ENCODE data around the gene UBE2S. TPM values are rescaled to one million over a fixed set of nuclear protein-coding genes. Genes with fewer than 3 reads are reported as not detected.

The UBE2S gene
- total RNA-seq, 2 experiments from 2014 or later: 296 to 311 TPM

DNA sequence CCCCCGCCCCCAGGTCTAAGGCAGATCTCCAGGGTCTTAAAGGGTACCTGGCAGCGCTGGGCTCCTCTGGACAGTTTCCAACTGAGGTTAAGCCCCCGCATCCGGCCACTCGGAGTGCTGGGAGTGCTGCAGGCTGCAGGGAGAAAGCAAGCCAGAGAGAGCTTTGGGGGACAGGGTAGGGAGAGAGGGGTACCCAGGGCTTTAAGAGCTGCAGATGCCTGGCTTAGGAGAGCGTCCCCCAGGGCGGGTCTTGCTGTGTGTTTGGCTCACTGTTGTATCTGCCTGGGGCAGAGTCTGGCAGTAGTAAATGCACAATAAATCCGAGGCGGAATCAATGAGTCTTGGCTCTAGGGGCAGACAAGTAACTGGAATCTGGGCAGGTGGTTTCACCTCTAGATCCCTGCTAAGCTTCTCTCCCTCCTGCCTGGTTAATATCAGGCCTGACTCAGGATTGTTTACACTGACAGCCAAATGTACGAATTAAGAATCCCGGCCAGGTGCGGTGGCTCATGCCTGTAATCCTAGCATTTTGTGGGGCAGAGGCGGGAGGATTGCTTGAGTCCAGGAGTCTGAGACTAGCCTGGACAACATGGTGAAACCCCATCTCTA lies 52.3 kb downstream of the UBE2S start:
- POLR2A ChIA-PET: interaction anchor here (0.7 kb wide), 1 partner anchor 393 kb away, joined by 5 read pairs; no protein-coding TSS in a partner anchor
- CTCF ChIA-PET: interaction anchor here (1.1 kb wide), 1 partner anchor 16 kb away, joined by 3 read pairs; no protein-coding TSS in a partner anchor

DNA sequence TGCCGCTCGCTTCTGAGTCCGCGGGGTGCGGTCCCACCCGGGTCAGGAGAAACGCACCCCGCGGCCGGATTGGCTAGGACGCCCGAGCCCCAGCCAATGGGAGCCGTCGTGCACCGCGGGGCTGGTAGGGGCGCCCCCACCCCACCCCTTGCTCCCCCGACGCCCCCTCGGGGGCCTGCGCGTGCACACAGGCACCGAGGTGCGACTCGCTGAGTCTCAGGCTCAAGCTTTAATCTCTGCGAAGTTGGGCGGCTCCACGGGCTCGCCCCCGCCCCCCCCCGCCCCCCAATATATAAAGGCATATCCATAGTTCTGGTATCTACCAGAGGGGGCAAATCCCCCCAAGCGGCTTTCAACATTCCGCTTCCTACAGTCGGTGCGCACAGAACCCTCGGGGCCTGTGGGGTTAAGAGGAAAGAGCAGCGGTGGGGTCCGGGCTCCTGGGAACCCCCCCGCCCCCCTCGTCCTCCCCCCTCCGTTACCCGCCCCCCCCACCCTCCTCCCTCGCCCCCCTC lies 52.8 kb downstream of the UBE2S start, which contains the start of gene COX6B2:
Gene COX6B2, minus strand, starts transcription at position 22 of the 515 bp plus-strand sequence. CDS start 198 bp downstream, outside the sequence.
- ChIA-PET POLR2A (no interaction called here), CTCF (interaction anchor here (1.1 kb wide), 1 partner anchor 16 kb away, joined by 3 read pairs; no protein-coding TSS in a partner anchor)

DNA sequence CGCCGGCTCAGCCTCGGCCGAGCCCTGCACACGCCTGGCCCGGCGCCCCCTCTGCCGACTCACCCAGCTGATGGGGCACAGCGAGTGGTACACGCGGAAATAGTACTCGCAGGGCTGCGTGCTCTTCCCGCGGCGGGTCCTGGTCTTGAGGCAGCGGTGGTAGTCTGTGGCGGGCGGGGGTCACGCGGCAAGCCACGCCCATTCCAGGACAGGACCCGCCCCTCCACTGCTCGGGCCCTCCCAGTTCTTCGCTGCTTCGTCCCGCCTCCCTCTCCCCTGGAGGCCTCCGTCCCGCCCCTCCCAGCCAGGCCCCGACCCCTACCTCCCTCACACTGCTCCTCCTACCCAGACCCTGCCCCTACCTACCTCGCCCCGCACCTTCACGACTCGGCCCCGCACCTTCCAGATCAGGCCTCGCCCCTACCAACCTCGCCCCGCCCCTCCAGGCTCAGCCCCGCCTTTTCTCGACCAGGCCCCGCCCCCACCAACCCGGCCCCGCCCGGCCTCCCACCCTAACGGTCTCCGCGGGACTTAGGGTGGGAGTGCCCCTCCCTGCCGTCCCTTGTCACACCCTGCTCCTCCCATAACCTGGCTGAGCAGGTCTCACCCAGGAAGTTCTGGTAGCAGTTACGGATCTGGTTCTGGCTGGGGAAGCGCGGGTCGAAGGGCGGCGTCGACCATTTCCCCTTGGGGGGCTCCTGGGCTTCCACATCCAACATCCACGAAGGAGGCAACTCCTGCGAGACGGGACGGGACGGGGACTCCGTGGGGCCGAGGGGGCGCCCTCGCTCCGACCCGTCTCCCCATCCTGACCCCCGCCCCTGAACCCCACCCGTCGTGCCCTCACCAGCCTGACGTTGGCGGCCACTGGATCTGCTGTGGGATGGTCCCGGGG lies 53.5 kb downstream of the UBE2S start:
- ChIA-PET CTCF (no interaction called here), POLR2A (no interaction called here)

DNA sequence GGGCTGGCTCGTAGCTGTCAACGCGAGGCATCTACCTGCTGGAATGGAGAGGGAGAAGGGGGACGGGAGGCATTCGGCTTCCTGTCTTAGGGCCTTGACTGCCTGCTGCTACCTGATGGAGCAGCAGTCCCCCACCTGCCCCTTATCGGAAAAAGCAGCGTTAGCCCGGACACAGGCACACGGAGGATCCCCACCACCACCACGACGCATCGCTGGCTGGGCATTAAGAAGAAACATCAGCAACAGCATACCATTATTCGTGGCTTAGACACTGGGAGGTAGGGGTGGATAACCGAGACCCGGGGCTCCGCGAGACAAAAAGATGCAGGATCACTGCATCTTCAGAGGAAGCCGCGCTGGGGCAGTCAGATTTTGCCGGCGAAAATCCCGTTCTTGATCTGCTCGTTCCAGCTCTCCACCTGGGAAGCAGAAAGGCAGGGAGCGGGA lies 54.2 kb downstream of the UBE2S start:
- POLR2A ChIA-PET: no interaction called here
- CTCF ChIA-PET: interaction anchor here (0.9 to 1.4 kb wide), 2 partner anchors 22 to 52 kb away, joined by 3 to 6 read pairs; no protein-coding TSS in a partner anchor

DNA sequence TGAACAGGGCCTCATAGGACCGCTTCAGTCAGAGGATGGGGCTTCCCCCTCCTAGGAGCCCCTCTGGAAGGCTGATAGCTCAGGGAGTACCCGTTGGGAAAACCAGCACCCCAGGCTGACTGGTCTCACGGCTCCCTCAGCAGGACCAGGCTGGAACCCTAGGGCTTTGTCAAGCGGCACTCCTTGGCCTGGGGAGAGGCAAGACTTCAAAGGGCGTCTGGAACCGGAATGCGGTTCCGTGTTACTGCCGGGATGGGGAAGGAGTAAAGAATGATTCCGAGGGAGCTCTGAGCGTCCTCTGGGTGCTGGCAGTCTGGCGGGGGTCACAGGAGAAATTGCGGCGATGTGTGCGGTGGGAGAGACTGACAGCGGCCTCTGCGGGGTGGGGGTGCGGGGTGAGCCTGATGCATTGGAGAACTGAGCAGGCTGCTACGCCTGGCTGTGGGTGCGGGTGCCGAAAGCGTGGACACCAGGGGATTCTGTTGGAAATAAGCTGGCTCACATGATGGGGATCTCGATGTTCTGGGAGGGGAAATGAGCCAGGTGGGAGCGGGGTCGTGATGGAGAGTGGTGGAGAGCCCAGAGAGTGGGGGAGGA lies 54.9 kb downstream of the UBE2S start:
- CTCF ChIA-PET: interaction anchor here (0.9 to 1.4 kb wide), 3 partner anchors 22 to 51 kb away, joined by 3 to 6 read pairs (median 3); partner anchors contain the start of gene TMEM238

DNA sequence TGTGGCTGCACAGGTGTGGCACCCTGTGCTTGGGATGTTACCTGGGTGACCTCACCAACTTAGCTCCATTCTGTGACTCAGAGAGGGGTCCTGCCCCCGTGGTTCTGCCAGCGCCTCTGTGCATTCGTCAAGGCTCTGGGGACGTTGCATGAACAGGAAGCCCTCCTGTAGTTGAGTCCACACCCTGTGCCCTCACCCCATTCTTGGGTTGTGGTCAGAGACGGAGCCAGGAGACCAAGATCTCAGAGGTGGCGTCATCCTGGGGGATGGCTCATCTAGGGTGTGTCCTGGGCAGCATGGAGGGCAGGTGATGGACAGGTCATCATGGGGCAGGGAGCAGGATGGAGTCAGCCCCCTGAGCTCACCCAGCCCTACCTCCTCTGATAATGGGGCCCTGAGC lies 55.5 kb downstream of the UBE2S start:
- POLR2A ChIA-PET: no interaction called here
- CTCF ChIA-PET: interaction anchor here (1.1 to 1.4 kb wide), 2 partner anchors 32 to 51 kb away, joined by 3 to 6 read pairs; partner anchors contain the start of gene TMEM238

More for the DNA sequence above, 54.9 kb downstream of the UBE2S start:
- POLR2A ChIA-PET: no interaction called here

DNA sequence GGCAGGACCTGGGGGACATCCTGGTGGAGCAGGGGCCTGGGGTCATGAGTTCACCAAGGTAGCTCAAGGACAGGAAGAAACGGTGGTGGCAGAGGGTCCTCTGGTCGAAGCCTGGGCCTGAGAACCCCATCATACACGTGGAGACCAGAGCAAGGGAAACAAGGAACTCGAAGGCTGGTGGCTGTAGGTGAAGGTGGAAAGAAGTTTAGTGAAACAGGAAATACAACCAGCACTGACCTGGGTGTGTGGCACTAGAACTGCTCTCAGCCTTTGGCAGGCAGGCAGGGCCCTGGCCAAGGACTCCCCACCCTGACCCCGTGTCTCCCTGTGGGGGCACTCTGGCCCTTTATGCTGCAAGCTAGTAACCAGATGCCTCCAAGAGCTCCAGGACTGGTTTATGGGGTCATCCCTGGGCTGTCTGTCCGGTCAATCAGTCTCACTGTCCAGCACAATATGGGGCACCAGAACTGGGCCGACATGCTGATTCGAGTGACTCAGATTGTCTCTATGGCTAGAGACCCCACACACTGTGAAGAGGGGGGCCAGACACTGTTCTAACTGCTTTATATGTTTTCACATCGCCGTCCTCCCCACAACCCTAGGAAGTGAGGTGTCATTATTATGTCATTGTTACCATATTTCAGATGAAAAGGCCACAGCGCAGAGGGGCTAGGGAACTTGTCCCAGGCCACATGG lies 56.8 kb downstream of the UBE2S start:
- POLR2A ChIA-PET: no interaction called here
- CTCF ChIA-PET: no interaction called here

Other genes starting within 250 kb of the UBE2S start
- not detected for gene DNAAF3, start 241.2 kb downstream of the UBE2S start, total RNA-seq
- not detected for gene SYT5, start 227.5 kb downstream of the UBE2S start, total RNA-seq
- gene PTPRH, start 198.3 kb downstream of the UBE2S start, total RNA-seq: not detected
- 1 to 10 TPM; 6.5 to 7.6 TPM for gene TMEM86B, start 179.0 kb downstream of the UBE2S start, total RNA-seq
- 100 to 1,000 TPM; 226 to 230 TPM for gene PPP6R1, start 148.8 kb downstream of the UBE2S start, total RNA-seq
- gene HSPBP1, start 127.7 kb downstream of the UBE2S start, total RNA-seq: 10 to 100 TPM; 74.4 to 79.6 TPM
- 1 to 10 TPM; 4.8 to 5.7 TPM for gene BRSK1, start 123.8 kb downstream of the UBE2S start, total RNA-seq
- gene TMEM150B, start 82.4 kb downstream of the UBE2S start, total RNA-seq: under 1 TPM in 1 of 2 experiments, not detected in 1; 0.31 TPM
- 10 to 100 TPM; 17.4 to 18.1 TPM for gene KMT5C, start 67.9 kb downstream of the UBE2S start, total RNA-seq
- not detected for gene COX6B2, start 53.1 kb downstream of the UBE2S start, total RNA-seq
- gene GARIN5B, start 44.5 kb downstream of the UBE2S start, total RNA-seq: not detected
- under 1 TPM; 0.08 to 0.21 TPM for gene IL11, start 37.3 kb downstream of the UBE2S start, total RNA-seq
- not detected for gene TMEM190, start 31.0 kb downstream of the UBE2S start, total RNA-seq
- 10 to 100 TPM; 11.3 to 12.1 TPM for gene TMEM238, start 23.5 kb downstream of the UBE2S start, total RNA-seq
- 1,000 to 10,000 TPM; 2,223 to 2,277 TPM for gene RPL28, start 21.9 kb downstream of the UBE2S start, total RNA-seq
- gene SHISA7, start 35.5 kb upstream of the UBE2S start, total RNA-seq: not detected
- 10 to 100 TPM; 34.4 to 36.6 TPM for gene ISOC2, start 53.9 kb upstream of the UBE2S start, total RNA-seq
- not detected for gene C19orf85, start 57.0 kb upstream of the UBE2S start, total RNA-seq
- 1 to 10 TPM; 6.4 to 7.4 TPM for gene ZNF628, start 68.8 kb upstream of the UBE2S start, total RNA-seq
- gene NAT14, start 77.4 kb upstream of the UBE2S start, total RNA-seq: 10 to 100 TPM; 32.7 to 33.1 TPM
- under 1 TPM; 0.63 to 0.99 TPM for gene SSC5D, start 80.6 kb upstream of the UBE2S start, total RNA-seq
- not detected for gene SBK2, start 129.3 kb upstream of the UBE2S start, total RNA-seq
- not detected for gene SBK3, start 137.8 kb upstream of the UBE2S start, total RNA-seq
- gene ZNF579, start 173.1 kb upstream of the UBE2S start, total RNA-seq: 1 to 10 TPM; 6.9 to 7.5 TPM
- 10 to 100 TPM; 17.4 to 17.8 TPM for gene FIZ1, start 191.7 kb upstream of the UBE2S start, total RNA-seq
- gene ZNF524, start 192.5 kb upstream of the UBE2S start, total RNA-seq: 10 to 100 TPM; 11.9 to 13.2 TPM
- gene ZNF865, start 197.9 kb upstream of the UBE2S start, total RNA-seq: 10 to 100 TPM; 11.8 to 12.0 TPM
- 1 to 10 TPM; 2.8 to 3.0 TPM for gene ZNF784, start 216.8 kb upstream of the UBE2S start, total RNA-seq
- gene ZNF580, start 233.2 kb upstream of the UBE2S start, total RNA-seq: 10 to 100 TPM; 31.3 to 32.0 TPM
- 10 to 100 TPM; 32.6 to 33.6 TPM for gene ZNF581, start 235.9 kb upstream of the UBE2S start, total RNA-seq
- 1 to 10 TPM; 4.3 to 4.4 TPM for gene CCDC106, start 240.4 kb upstream of the UBE2S start, total RNA-seq
- 100 to 1,000 TPM; 351 to 381 TPM for gene U2AF2, start 247.2 kb upstream of the UBE2S start, total RNA-seq